GM18873 (cell line): ENCODE measurements around the gene PTPRT.

ENCODE experiments used
- ATAC-seq: cut with Tn5 transposase; IDR thresholded peaks from one replicate; pipeline ENCODE4 v1.9.1; 2021; ENCODE audit warnings: mild to moderate bottlenecking, moderate library complexity, moderate number of reproducible peaks; ENCODE audit not compliant: unreplicated experiment, low FRiP score

Gene PTPRT

GRCh38 chr20:42516692-42517091 is 673.0 kb downstream of the PTPRT start:
- ATAC-seq: no peak

- no peak for ATAC-seq
These were observed 679.0 kb downstream of the PTPRT start for GRCh38 chr20:42510686-42511085.

GRCh38 chr20:42507874-42508273 is 681.8 kb downstream of the PTPRT start:
- no peak for ATAC-seq

GRCh38 chr20:42506397-42506796 is 683.3 kb downstream of the PTPRT start:
- no peak for ATAC-seq

- no peak for ATAC-seq
These were observed 687.1 kb downstream of the PTPRT start for GRCh38 chr20:42502591-42502990.

- ATAC-seq: no peak
These were observed 693.1 kb downstream of the PTPRT start for GRCh38 chr20:42496595-42496994.

GRCh38 chr20:42494290-42494689 is 695.4 kb downstream of the PTPRT start:
- no peak for ATAC-seq

- ATAC-seq: no peak
These were observed 696.7 kb downstream of the PTPRT start for GRCh38 chr20:42493001-42493400.

GRCh38 chr20:42492290-42492689 is 697.4 kb downstream of the PTPRT start:
- ATAC-seq: no peak

- no peak for ATAC-seq
These were observed 704.1 kb downstream of the PTPRT start for GRCh38 chr20:42485556-42485955.

GRCh38 chr20:42484790-42485375 is 704.8 kb downstream of the PTPRT start:
- ATAC-seq: no peak

- ATAC-seq: no peak
These were observed 705.4 kb downstream of the PTPRT start for GRCh38 chr20:42484335-42484734.

- ATAC-seq: no peak
These were observed 705.9 kb downstream of the PTPRT start for GRCh38 chr20:42483730-42484303.

GRCh38 chr20:42482808-42483207 is 706.9 kb downstream of the PTPRT start:
- ATAC-seq: no peak

- ATAC-seq: no peak
These were observed 713.9 kb downstream of the PTPRT start for GRCh38 chr20:42475773-42476172.

GRCh38 chr20:42474646-42475045 is 715.1 kb downstream of the PTPRT start:
- no peak for ATAC-seq

- ATAC-seq: no peak
These were observed 717.5 kb downstream of the PTPRT start for GRCh38 chr20:42472198-42472597.

- no peak for ATAC-seq
These were observed 727.6 kb downstream of the PTPRT start for GRCh38 chr20:42461965-42462593.

- no peak for ATAC-seq
These were observed 728.4 kb downstream of the PTPRT start for GRCh38 chr20:42461291-42461690.

- ATAC-seq: no peak
These were observed 742.4 kb downstream of the PTPRT start for GRCh38 chr20:42447270-42447669.

GRCh38 chr20:42444799-42445198 is 744.9 kb downstream of the PTPRT start:
- no peak for ATAC-seq

GRCh38 chr20:42443200-42443599 is 746.5 kb downstream of the PTPRT start:
- no peak for ATAC-seq
